Common myeloid progenitor, CD34-positive (primary cell): ENCODE measurements around the gene MYO18B.

Source experiments
- CTCF ChIA-PET: fragments of 350-600 bp; sonication (Branson Sonifier 250); formaldehyde crosslinking; loops from one replicate; lab custom pipeline; 2021; ENCODE audit warnings: antibody characterized with exemption; lab: Charles Lee
- POLR2A ChIA-PET: fragments of 350-600 bp; sonication (Branson Sonifier 250); formaldehyde crosslinking; loops from one replicate; lab custom pipeline; 2021; ENCODE audit warnings: antibody characterized with exemption; lab: Charles Lee
- DNase-seq, 3 donors: peaks; one replicate each; pipeline versions ENCODE4 v3.0.0 to v3.0.0-alpha.2; 2013
- H3K27ac ChIP-seq, 2 experiments: 1 replicate in 1 of 2; 2 replicates in 1 of 2; pipeline ENCODE4 v1.7.0; 2013; ENCODE audit warnings: inconsistent platforms in 2 of 2, low read length in 2 of 2, mild to moderate bottlenecking in 2 of 2, low read depth in 1 of 2, moderate library complexity in 1 of 2; ENCODE audit not compliant: severe bottlenecking in 2 of 2, insufficient read depth in 1 of 2, poor library complexity in 1 of 2
- H3K27me3 ChIP-seq, 5 experiments: replicated peaks in 2 of 5; 1 replicate in 3 of 5; 2 replicates in 2 of 5; pipeline versions ENCODE4 v1.6.1 to v1.7.0; 2013; ENCODE audit warnings: low read length in 4 of 5, mild to moderate bottlenecking in 2 of 5, moderate library complexity in 2 of 5, inconsistent platforms in 1 of 5; ENCODE audit not compliant: insufficient read depth in 5 of 5, control insufficient read depth in 4 of 5
- H3K36me3 ChIP-seq, 4 experiments: 1 replicate in 2 of 4; 2 replicates in 2 of 4; pipeline versions ENCODE4 v1.6.1 to v1.7.0; 2013; ENCODE audit warnings: low read length in 3 of 4, control low read depth in 1 of 4, mild to moderate bottlenecking in 1 of 4; ENCODE audit not compliant: control insufficient read depth in 4 of 4, insufficient read depth in 4 of 4
- H3K4me1 ChIP-seq, 4 experiments: 1 replicate in 3 of 4; 2 replicates in 1 of 4; pipeline versions ENCODE4 v1.6.1 to v1.7.1; 2013; ENCODE audit warnings: low read length in 3 of 4, mild to moderate bottlenecking in 3 of 4, control low read depth in 1 of 4, inconsistent platforms in 1 of 4, moderate library complexity in 1 of 4; ENCODE audit not compliant: control insufficient read depth in 4 of 4, insufficient read depth in 4 of 4; ENCODE audit errors: control extremely low read depth in 1 of 4
- H3K4me3 ChIP-seq, 7 experiments: 1 replicate in 4 of 7; 2 replicates in 3 of 7; pipeline versions ENCODE4 v1.5.1 to v1.7.0; 2013; ENCODE audit warnings: mild to moderate bottlenecking in 7 of 7, low read length in 6 of 7, moderate library complexity in 6 of 7, inconsistent platforms in 2 of 7, low read depth in 2 of 7, control low read depth in 1 of 7; ENCODE audit not compliant: insufficient read depth in 4 of 7, control insufficient read depth in 1 of 7; ENCODE audit errors: extremely low read depth in 1 of 7
- H3K9me3 ChIP-seq, 5 experiments: 1 replicate in 4 of 5; 2 replicates in 1 of 5; pipeline versions ENCODE4 v1.6.1 to v1.7.1; 2013; ENCODE audit warnings: low read length in 4 of 5, mild to moderate bottlenecking in 2 of 5, inconsistent platforms in 1 of 5, low read depth in 1 of 5, moderate library complexity in 1 of 5; ENCODE audit not compliant: control insufficient read depth in 4 of 5, insufficient read depth in 2 of 5; ENCODE audit errors: control extremely low read depth in 1 of 5
- WGBS: methylation state at CpG from one replicate; pipeline ENCODE4 v1.1.5; 2013; ENCODE audit not compliant: insufficient coverage; 5-methylcytosine and 5-hydroxymethylcytosine counted together

MYO18B gene

GRCh38 chr22:25742918-25743708 lies 1.1 kb downstream of the MYO18B start:
- ChIA-PET CTCF (interaction anchor here (0.9 to 1.2 kb wide), 2 partner anchors 10 to 41 kb away, joined by 3 read pairs; no protein-coding TSS in a partner anchor), POLR2A (no interaction called here)
- no peak for DNase-seq
- Histone ChIP-seq H3K27ac (peak overlapping the region in 1 of 2 experiments; percentile 70), H3K4me3 (no peak overlapping the region), H3K4me1 (peaks cover 0 to under 1% (median 0%) of the 10 kb centered on the region in 4 experiments), H3K9me3 (no peaks in the 10 kb centered on the region), H3K36me3 (no peaks in the 10 kb centered on the region), H3K27me3 (no peaks in the 10 kb centered on the region)
- 94% methylated on average over 6 of the region's 6 CpGs for WGBS

- no peak for DNase-seq
- H3K27ac ChIP-seq, result no peak overlapping the region
- 100% methylated on average over 3 of the region's 4 CpGs for WGBS
- no peaks in the 10 kb centered on the region for H3K36me3 ChIP-seq
- no peak overlapping the region for H3K4me3 ChIP-seq
- H3K4me1 ChIP-seq, result peaks cover 0 to 8% (median 0%) of the 10 kb centered on the region in 4 experiments
- ChIA-PET POLR2A (interaction anchor here (0.6 kb wide), 1 partner anchor 102 kb away, joined by 3 read pairs; no protein-coding TSS in a partner anchor), CTCF (no interaction called here)
- H3K27me3 ChIP-seq, result peaks cover 0 to 3% (median 0%) of the 10 kb centered on the region in 5 experiments
- H3K9me3 ChIP-seq, result no peaks in the 10 kb centered on the region
Observed at GRCh38 chr22:25744694-25745093, 2.7 kb downstream of the MYO18B start.

GRCh38 chr22:25745341-25746011 lies 3.5 kb downstream of the MYO18B start:
- POLR2A ChIA-PET, result interaction anchor here (0.7 to 1.0 kb wide), 2 partner anchors 9 to 54 kb away, joined by 3 to 4 read pairs; no protein-coding TSS in a partner anchor
- WGBS, result 98% methylated on average over 7 of the region's 7 CpGs
- Histone ChIP-seq H3K36me3 (no peaks in the 10 kb centered on the region), H3K4me3 (no peak overlapping the region), H3K27ac (no peak overlapping the region), H3K4me1 (peaks cover 0 to 9% (median 0%) of the 10 kb centered on the region in 4 experiments), H3K27me3 (peaks cover 0 to 5% (median 0%) of the 10 kb centered on the region in 5 experiments), H3K9me3 (no peaks in the 10 kb centered on the region)
- DNase-seq, result no peak
- CTCF ChIA-PET, result no interaction called here

GRCh38 chr22:25746012-25746373 lies 4.0 kb downstream of the MYO18B start:
- no peaks in the 10 kb centered on the region for H3K36me3 ChIP-seq
- DNase-seq, result no peak
- WGBS, result no CpG with 5 or more reads among the region's 1 CpG
- peaks cover 0 to 13% (median 0%) of the 10 kb centered on the region in 4 experiments for H3K4me1 ChIP-seq
- H3K4me3 ChIP-seq, result no peak overlapping the region
- no peak overlapping the region for H3K27ac ChIP-seq
- ChIA-PET CTCF (no interaction called here), POLR2A (interaction anchor here (0.7 to 1.0 kb wide), 2 partner anchors 9 to 55 kb away, joined by 3 to 4 read pairs; no protein-coding TSS in a partner anchor)
- no peaks in the 10 kb centered on the region for H3K9me3 ChIP-seq
- peaks cover 0 to 5% (median 0%) of the 10 kb centered on the region in 5 experiments for H3K27me3 ChIP-seq

DNA sequence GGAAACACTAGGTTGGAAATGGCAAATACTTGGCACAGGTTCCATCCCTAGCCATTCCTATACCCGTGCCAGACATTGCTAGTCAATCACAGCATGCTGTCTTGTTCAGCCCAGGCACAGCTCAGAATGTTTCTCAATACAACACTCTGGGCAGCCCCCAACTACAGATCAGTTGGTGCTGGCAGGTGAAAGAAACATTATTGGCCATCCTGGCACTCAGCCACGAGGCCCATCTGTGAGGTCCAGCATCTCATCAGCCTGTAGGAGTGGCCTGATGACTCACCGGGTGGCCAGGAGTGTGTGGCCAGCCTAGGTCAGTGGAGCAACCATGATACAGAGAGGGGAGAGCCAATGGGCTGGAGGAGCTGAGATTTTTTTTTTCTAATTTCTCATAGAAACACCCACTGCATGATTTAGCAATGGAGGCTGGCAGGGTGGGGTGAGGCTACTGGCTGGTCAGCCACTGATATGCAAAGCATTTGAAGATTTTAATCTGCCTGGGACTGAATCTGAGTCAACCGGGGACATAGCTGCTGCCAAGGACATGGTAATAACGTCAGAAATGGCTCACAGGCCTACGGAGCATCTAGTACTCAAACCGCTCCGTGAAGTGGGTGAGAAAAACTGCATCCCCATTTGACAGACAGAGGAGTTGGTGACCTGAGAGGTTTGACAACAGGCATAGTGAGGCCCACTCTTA lies 5.4 kb downstream of the MYO18B start:
- ChIA-PET POLR2A (no interaction called here), CTCF (no interaction called here)
- Histone ChIP-seq H3K4me1 (peaks cover 0 to 14% (median 0%) of the 10 kb centered on the region in 4 experiments), H3K9me3 (no peaks in the 10 kb centered on the region), H3K27ac (no peak overlapping the region), H3K36me3 (no peaks in the 10 kb centered on the region), H3K27me3 (peaks cover 0 to 5% (median 0%) of the 10 kb centered on the region in 5 experiments), H3K4me3 (no peak overlapping the region)
- WGBS, result 89% methylated on average over 7 of the region's 8 CpGs
- DNase-seq, result no peak

- Histone ChIP-seq H3K4me1 (peaks cover 0 to 14% (median 0%) of the 10 kb centered on the region in 4 experiments), H3K9me3 (no peaks in the 10 kb centered on the region), H3K36me3 (no peaks in the 10 kb centered on the region), H3K27ac (no peak overlapping the region), H3K27me3 (peaks cover 0 to 5% (median 0%) of the 10 kb centered on the region in 5 experiments), H3K4me3 (no peak overlapping the region)
- WGBS, result 78% methylated on average over 4 of the region's 5 CpGs
- ChIA-PET POLR2A (no interaction called here), CTCF (no interaction called here)
- no peak for DNase-seq
Observed at GRCh38 chr22:25748140-25748539, 6.2 kb downstream of the MYO18B start.
